ENCODE results near the gene GNG11. TPM values are rescaled to one million over a fixed set of nuclear protein-coding genes. Genes with fewer than 3 reads are reported as not detected.

The GNG11 gene
- total RNA-seq, 2 donors from 2014 or later: 1.3 to 3.1 TPM

DNA sequence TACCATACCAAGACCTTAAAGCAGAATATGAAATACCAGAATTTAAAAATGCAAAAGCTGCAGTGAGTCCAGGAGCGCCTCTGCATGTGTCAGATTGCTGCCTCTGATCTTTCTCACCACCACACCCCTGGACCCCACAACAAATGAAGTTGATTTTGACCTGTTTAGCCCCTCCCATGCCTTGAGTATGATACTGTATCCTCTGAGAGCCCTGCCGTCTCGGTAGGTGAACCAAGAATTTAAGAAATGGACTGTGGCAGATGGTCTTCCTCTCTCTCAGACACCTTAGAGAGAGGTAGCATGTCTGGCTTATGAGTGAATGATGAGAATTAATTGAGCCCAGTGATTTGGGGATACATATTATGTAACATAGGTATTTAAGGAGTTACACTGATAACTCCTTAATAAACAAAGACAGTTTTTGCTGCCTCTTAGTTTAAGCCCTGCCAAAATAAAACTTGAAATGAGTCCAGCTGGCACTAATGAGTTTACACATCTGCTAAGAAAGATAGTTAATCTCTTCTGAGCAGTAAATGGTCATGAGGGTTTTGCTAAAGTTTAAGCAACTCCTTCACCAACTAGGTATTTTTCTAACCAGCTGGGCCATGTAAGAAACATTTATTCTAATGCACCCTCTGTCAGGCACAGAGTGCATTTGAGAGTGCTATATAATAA is 26.4 kb upstream of the GNG11 start:
- no peaks in the 10 kb centered on the region for H3K36me3 Mint-ChIP-seq (ENCODE audit: low read depth)
- no peak overlapping the region for H3K4me3 Mint-ChIP-seq
- Histone ChIP-seq H3K9me3 (ENCODE audit: control insufficient read depth, low read length) (no peaks in the 10 kb centered on the region), H3K4me3 (ENCODE audit: low read length) (no peak overlapping the region), H3K4me1 (ENCODE audit: control insufficient read depth, insufficient read depth, low read length) (no peaks in the 10 kb centered on the region), H3K36me3 (ENCODE audit: control insufficient read depth, insufficient read depth, low read length) (no peaks in the 10 kb centered on the region), H3K9ac (ENCODE audit: extremely low read depth, low read length, poor library complexity, severe bottlenecking) (no peak overlapping the region), H3K27ac (ENCODE audit: low read depth, low read length) (no peak overlapping the region), H3K27me3 (ENCODE audit: control insufficient read depth, insufficient read depth, low read length, poor library complexity, severe bottlenecking) (peaks cover 25% of the 10 kb centered on the region)
- peaks cover 40% of the 10 kb centered on the region for H3K27me3 Mint-ChIP-seq (ENCODE audit: insufficient read depth)
- no peaks in the 10 kb centered on the region for H3K9me3 Mint-ChIP-seq
- no peak overlapping the region for H3K27ac Mint-ChIP-seq
- TF ChIP-seq, protein P1, sequence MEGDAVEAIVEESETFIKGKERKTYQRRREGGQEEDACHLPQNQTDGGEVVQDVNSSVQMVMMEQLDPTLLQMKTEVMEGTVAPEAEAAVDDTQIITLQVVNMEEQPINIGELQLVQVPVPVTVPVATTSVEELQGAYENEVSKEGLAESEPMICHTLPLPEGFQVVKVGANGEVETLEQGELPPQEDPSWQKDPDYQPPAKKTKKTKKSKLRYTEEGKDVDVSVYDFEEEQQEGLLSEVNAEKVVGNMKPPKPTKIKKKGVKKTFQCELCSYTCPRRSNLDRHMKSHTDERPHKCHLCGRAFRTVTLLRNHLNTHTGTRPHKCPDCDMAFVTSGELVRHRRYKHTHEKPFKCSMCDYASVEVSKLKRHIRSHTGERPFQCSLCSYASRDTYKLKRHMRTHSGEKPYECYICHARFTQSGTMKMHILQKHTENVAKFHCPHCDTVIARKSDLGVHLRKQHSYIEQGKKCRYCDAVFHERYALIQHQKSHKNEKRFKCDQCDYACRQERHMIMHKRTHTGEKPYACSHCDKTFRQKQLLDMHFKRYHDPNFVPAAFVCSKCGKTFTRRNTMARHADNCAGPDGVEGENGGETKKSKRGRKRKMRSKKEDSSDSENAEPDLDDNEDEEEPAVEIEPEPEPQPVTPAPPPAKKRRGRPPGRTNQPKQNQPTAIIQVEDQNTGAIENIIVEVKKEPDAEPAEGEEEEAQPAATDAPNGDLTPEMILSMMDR (conservative IDR thresholded peaks at IDR 0.05): no peak
- peaks cover 5% of the 10 kb centered on the region for H3K4me1 Mint-ChIP-seq
- 93 to 100% methylated on average over 1 to 3 of the region's 3 CpGs for WGBS, 2 experiments (ENCODE audit: insufficient coverage in 1 of 2, insufficient read length in 1 of 2)
- no peak for DNase-seq

DNA sequence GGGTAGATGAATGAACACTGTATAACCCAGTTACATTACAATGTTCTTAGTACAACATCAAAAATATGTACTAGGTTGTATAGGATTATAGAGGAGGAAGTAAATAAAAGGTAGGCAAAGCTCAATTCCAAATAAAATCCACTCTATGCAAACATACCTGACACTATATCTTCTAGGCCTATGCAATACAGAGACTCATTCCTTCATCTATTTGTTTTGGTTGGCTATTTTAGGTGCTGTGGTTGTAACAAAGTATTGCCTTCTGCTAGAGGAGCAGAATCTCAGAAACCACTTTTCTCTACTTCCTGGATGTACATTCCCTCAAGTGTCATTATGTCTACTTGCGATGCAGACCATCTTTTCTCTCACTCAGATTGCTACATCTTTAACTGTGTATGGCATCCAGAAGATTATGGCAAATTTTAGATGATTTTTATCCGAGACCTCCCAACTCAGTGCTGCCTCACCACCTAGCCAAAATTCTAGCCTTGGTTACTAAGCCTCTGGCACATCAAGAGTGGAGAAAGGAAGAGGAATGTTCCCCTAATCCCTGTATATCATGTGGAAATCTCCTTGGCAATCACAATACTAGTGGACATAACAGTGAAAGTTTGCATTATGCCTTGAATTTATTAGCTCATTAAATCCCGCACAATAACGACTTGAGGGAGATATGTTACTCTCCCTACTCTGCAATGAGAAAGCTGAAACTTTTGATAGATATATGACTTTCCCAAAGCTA is 25.5 kb upstream of the GNG11 start:
- Histone ChIP-seq H3K36me3 (ENCODE audit: control insufficient read depth, insufficient read depth, low read length) (no peaks in the 10 kb centered on the region), H3K27me3 (ENCODE audit: control insufficient read depth, insufficient read depth, low read length, poor library complexity, severe bottlenecking) (peaks cover 16% of the 10 kb centered on the region), H3K4me3 (ENCODE audit: low read length) (no peak overlapping the region), H3K9ac (ENCODE audit: extremely low read depth, low read length, poor library complexity, severe bottlenecking) (no peak overlapping the region), H3K9me3 (ENCODE audit: control insufficient read depth, low read length) (no peaks in the 10 kb centered on the region), H3K27ac (ENCODE audit: low read depth, low read length) (no peak overlapping the region), H3K4me1 (ENCODE audit: control insufficient read depth, insufficient read depth, low read length) (no peaks in the 10 kb centered on the region)
- Mint-ChIP-seq H3K4me3 (no peak overlapping the region), H3K27me3 (ENCODE audit: insufficient read depth) (peaks cover 32% of the 10 kb centered on the region), H3K27ac (no peak overlapping the region), H3K36me3 (ENCODE audit: low read depth) (no peaks in the 10 kb centered on the region), H3K4me1 (peaks cover 5% of the 10 kb centered on the region), H3K9me3 (no peaks in the 10 kb centered on the region)
- TF ChIP-seq, protein P1 (conservative IDR thresholded peaks at IDR 0.05): no peak
- 96 to 100% methylated on average over 2 to 4 of the region's 4 CpGs for WGBS, 2 experiments (ENCODE audit: insufficient coverage in 1 of 2, insufficient read length in 1 of 2)
- no peak for DNase-seq

DNA sequence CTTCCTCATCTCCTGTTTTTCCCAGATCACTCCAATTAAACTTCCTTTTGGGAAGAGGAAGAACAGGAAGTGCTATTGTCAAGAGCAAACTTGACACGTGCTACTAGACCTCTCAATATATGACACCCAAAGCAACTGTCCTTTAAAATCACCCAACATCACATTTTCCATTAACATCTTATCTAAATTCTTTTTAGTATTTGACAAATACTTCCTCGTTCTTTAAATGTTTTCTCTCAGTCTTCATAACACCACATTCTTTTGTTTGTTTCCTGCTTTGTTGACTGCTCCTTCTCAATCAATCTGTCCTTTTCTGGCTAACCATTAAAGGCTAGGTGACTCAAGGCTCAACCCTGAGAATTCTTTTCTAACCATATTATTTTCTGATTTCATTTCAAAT is 23.9 kb upstream of the GNG11 start:
- H3K27me3 ChIP-seq (ENCODE audit: control insufficient read depth, insufficient read depth, low read length, poor library complexity, severe bottlenecking): peaks cover 2% of the 10 kb centered on the region
- TF ChIP-seq, protein P1 (conservative IDR thresholded peaks at IDR 0.05): no peak
- H3K9me3 ChIP-seq (ENCODE audit: control insufficient read depth, low read length): no peaks in the 10 kb centered on the region
- Mint-ChIP-seq H3K36me3 (ENCODE audit: low read depth) (no peaks in the 10 kb centered on the region), H3K27ac (no peak overlapping the region), H3K4me1 (peaks cover 5% of the 10 kb centered on the region), H3K9me3 (no peaks in the 10 kb centered on the region), H3K27me3 (ENCODE audit: insufficient read depth) (peaks cover 15% of the 10 kb centered on the region), H3K4me3 (no peak overlapping the region)
- no peaks in the 10 kb centered on the region for H3K4me1 ChIP-seq (ENCODE audit: control insufficient read depth, insufficient read depth, low read length)
- no peak overlapping the region for H3K4me3 ChIP-seq (ENCODE audit: low read length)
- no peak overlapping the region for H3K9ac ChIP-seq (ENCODE audit: extremely low read depth, low read length, poor library complexity, severe bottlenecking)
- no peaks in the 10 kb centered on the region for H3K36me3 ChIP-seq (ENCODE audit: control insufficient read depth, insufficient read depth, low read length)
- no peak overlapping the region for H3K27ac ChIP-seq (ENCODE audit: low read depth, low read length)
- 87 to 91% methylated on average over 1 to 2 of the region's 2 CpGs for WGBS, 2 experiments (ENCODE audit: insufficient coverage in 1 of 2, insufficient read length in 1 of 2)
- DNase-seq: no peak

All from endodermal cell (in vitro differentiated cells).